Measurements from ENCODE around the gene HEPACAM.

GRCh38 chr11:124938970-124939369 is 3.1 kb upstream of the HEPACAM start:
- TF ChIP-seq POLR2AphosphoS5 (IDR thresholded peaks at IDR 0.05; ENCODE audit: low read depth, low read length) (no peak), POLR2A (IDR thresholded peaks at IDR 0.05; ENCODE audit: low read depth, low read length) (no peak), SPI1 (IDR thresholded peaks at IDR 0.05; ENCODE audit: low read depth, low read length) (no peak), TAF1 (IDR thresholded peaks at IDR 0.05; ENCODE audit: low read depth, low read length) (no peak)

Measured in GM12891 (cell line).